NOMO-1 treated with dmso at 0.1 percent for 144 hours (cell line): ENCODE results near the gene RNF126.
A peak's percentile ranks its signal among the peaks of the same experiment; 100 is the strongest.
"Not testable (repeated sequence)": the region's sequence is repeated elsewhere in the genome, so short reads cannot be mapped to it uniquely, and the experiment has no call there.

ENCODE experiments used
- DNase-seq: peaks from one replicate; lab custom pipeline; 2025; ENCODE audit not compliant: unreplicated experiment; lab: John Stamatoyannopoulos, UW

Gene RNF126

GRCh38 chr19:686589-687297 is 23.7 kb upstream of the RNF126 start:
- no peak for DNase-seq

- DNase-seq, result no peak
These were observed 22.5 kb upstream of the RNF126 start for GRCh38 chr19:685454-685931.

- no peak for DNase-seq
These were observed 19.8 kb upstream of the RNF126 start for GRCh38 chr19:682678-683320.

DNA sequence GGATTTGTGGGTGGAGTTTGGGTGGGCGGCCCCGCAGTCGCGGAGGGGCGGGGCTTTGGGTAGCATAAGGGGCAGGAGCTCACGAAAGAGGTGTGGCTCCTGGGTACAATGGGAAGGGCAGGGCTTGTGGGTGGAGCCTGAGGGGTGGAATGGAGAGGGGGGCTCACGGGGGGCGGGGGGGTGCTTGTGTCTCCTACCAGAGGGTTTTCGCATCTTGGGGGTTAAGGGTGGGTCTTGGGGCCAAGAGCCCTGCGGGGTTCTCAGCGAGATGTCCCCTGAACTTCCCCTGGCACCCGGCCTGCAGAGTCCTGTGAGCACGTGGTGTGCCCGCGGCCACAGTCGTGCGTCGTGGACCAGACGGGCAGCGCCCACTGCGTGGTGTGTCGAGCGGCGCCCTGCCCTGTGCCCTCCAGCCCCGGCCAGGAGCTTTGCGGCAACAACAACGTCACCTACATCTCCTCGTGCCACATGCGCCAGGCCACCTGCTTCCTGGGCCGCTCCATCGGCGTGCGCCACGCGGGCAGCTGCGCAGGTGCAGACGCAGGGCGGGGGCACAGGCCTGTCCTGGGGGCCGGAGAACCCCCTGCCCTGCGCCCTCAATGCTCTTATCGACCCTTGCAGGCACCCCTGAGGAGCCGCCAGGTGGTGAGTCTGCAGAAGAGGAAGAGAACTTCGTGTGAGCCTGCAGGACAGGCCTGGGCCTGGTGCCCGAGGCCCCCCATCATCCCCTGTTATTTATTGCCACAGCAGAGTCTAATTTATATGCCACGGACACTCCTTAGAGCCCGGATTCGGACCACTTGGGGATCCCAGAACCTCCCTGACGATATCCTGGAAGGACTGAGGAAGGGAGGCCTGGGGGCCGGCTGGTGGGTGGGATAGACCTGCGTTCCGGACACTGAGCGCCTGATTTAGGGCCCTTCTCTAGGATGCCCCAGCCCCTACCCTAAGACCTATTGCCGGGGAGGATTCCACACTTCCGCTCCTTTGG is 18.3 kb upstream of the RNF126 start:
- DNase-seq, result no peak

- DNase-seq, result peak; percentile 96
These were observed 17.4 kb upstream of the RNF126 start for GRCh38 chr19:680287-681028.

GRCh38 chr19:679418-680286 is 16.6 kb upstream of the RNF126 start:
- no peak for DNase-seq

GRCh38 chr19:678791-679388 is 15.9 kb upstream of the RNF126 start:
- no peak for DNase-seq

- DNase-seq, result no peak
These were observed 14.8 kb upstream of the RNF126 start for GRCh38 chr19:677601-678436.

DNA sequence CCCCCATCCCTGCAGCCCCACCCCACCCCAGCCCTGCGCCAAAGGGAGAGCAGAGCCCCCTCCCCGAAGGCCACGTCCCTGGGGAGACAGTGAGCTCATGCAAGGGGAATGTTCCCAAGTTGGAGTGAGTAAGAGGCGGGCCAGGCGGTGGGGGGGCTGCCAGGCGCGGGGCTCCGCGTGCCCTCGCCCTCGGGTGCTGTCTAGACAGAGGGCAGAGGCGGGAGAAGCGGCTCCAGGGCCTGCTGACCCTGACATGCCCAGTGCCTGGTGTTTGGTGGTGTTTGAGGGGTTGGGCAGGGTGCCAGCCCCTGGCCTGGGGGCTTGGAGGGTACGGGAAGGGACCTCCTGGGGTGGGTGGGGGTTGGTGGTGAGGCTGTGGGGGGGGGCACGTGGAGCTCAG is 14.2 kb upstream of the RNF126 start:
- no peak for DNase-seq

DNA sequence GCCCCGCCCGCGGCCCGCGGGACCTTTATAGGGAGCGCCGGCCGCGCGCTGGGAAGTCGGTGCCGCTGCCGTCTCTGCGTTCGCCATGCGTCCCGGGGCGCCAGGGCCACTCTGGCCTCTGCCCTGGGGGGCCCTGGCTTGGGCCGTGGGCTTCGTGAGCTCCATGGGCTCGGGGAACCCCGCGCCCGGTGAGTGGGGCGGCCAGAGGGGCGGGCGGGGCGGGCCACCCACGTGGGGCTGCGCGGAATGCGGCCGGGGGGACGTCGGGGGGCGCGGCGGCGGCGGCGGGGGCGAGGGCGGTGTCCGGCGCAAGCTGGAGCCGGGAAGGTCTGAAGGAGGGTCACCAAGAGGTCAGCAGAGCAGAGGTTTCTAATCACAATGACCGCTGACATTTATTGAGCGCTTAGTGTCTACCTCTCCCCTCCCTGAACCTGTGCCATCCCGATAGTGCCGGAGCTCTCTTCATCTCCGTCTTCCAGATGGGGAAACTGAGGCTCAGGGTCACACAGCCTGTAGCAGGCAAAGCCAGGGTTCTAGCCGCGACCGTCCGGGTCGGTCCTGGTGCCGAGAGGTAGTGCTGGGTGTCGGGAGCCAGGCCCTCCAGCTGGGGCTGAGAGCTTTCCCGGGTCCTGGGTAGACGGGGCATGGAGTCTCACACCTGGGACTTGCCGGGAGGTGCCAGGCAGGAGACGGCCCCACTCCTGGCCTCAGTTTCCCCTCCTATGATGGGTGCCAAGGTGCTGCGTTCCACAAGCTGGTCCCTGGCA is 13.5 kb upstream of the RNF126 start, which contains the start of gene FSTL3:
Gene FSTL3 (plus strand): TSS at position 54 of the 767 bp plus-strand sequence. CDS start 32 bp downstream, at position 86.
- no peak for DNase-seq

- DNase-seq, result no peak
These were observed 13.0 kb upstream of the RNF126 start for GRCh38 chr19:676007-676338.

- DNase-seq, result no peak
These were observed 11.5 kb upstream of the RNF126 start for GRCh38 chr19:674282-675151.

DNA sequence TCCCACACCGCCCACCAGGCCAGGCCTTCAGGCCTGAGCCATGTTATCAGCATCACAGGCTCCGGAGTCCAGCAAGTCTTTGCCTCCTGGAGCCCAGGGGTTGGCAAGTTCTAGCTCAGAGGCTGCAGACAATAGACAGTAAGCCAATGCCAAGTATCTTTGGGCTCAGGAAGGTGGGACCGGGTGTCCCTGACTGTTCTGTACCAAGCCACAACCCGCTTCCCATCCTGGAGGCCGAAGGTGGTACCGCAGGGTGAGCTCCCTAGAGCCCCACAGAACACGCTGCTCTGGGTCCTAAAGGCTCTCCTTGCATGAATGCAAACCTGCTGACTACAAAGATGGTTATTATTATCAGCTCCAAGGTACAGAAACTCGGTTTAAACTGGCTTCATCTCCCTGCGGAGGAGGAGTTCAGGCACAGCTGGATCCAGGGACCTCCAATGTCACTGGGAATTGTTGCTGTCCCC is 7.6 kb upstream of the RNF126 start:
- DNase-seq, result no peak

DNA sequence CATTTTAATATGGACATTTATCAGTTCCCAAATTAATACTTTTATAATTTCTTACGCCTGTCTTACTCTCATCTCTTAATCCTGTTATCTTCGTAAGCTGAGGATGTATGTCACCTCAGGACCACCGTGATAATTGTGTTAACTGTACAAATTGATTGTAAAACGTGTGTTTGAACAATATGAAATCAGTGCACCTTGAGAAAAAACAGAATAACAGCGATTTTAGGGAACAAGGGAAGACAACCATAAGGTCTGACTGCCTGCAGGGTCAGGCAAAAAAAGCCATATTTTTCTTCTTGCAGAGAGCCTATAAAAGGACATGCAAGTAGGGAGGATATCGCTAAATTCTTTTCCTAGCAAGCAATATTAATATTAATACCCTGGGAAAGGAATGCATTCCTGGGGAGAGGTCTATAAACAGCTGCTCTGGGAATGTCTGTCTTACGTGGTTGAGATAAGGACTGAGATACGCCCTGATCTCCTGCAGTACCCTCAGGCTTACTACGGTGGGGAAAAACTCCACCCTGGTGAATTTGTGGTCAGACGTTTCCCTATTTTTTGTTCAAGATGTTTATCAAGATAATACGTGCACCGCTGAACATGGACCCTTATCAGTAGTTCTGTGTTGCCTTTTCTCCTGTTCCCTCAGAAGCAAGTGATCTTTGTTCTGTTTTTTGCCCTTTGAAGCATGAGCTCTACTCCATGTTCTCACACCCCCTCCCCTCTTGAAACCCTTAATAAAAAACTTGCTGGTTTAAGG is 5.8 kb upstream of the RNF126 start:
- not testable (repeated sequence) for DNase-seq

GRCh38 chr19:666985-667573 is 4.1 kb upstream of the RNF126 start:
- DNase-seq, result not testable (repeated sequence)
